GF-D8 (cell line): ENCODE measurements around the gene ETNK2.
"Not testable (repeated sequence)": the region's sequence is repeated elsewhere in the genome, so short reads cannot be mapped to it uniquely, and the experiment has no call there.

Experiments used
- DNase-seq: peaks from one replicate; lab custom pipeline; 2025; lab: John Stamatoyannopoulos, UW

ETNK2 gene

GRCh38 chr1:204098683-204099082 is 53.2 kb downstream of the ETNK2 start:
- DNase-seq = no peak

- DNase-seq = no peak
Observed at GRCh38 chr1:204096931-204097330, 54.9 kb downstream of the ETNK2 start.

- DNase-seq = no peak
Observed at GRCh38 chr1:204094856-204095634, 56.8 kb downstream of the ETNK2 start.

GRCh38 chr1:204094313-204094729 is 57.5 kb downstream of the ETNK2 start:
- DNase-seq = no peak

GRCh38 chr1:204093781-204094180 is 58.1 kb downstream of the ETNK2 start:
- no peak for DNase-seq

- DNase-seq = no peak
Observed at GRCh38 chr1:204093421-204093717, 58.5 kb downstream of the ETNK2 start.

GRCh38 chr1:204092632-204093420 is 59.0 kb downstream of the ETNK2 start:
- no peak for DNase-seq

GRCh38 chr1:204091787-204092312 is 60.0 kb downstream of the ETNK2 start:
- no peak for DNase-seq

- no peak for DNase-seq
Observed at GRCh38 chr1:204091066-204091465, 60.8 kb downstream of the ETNK2 start.

- not testable (repeated sequence) for DNase-seq
Observed at GRCh38 chr1:204090132-204090531, 61.7 kb downstream of the ETNK2 start.

- DNase-seq = no peak
Observed at GRCh38 chr1:204089044-204089751, 62.6 kb downstream of the ETNK2 start.

- DNase-seq = no peak
Observed at GRCh38 chr1:204088596-204088995, 63.2 kb downstream of the ETNK2 start.

- DNase-seq = no peak
Observed at GRCh38 chr1:204087893-204088528, 63.8 kb downstream of the ETNK2 start.

- no peak for DNase-seq
Observed at GRCh38 chr1:204087181-204087892, 64.5 kb downstream of the ETNK2 start.

- no peak for DNase-seq
Observed at GRCh38 chr1:204085876-204086275, 66.0 kb downstream of the ETNK2 start.

GRCh38 chr1:204084247-204084772 is 67.5 kb downstream of the ETNK2 start:
- no peak for DNase-seq

- no peak for DNase-seq
Observed at GRCh38 chr1:204083491-204083890, 68.4 kb downstream of the ETNK2 start.

- DNase-seq = no peak
Observed at GRCh38 chr1:204081791-204082513, 69.9 kb downstream of the ETNK2 start.

- DNase-seq = no peak
Observed at GRCh38 chr1:204081164-204081790, 70.6 kb downstream of the ETNK2 start.
